Endothelial cell of umbilical vein (primary cell): ENCODE data around the gene FBXL2. TPM values are rescaled to one million over a fixed set of nuclear protein-coding genes. Genes with fewer than 3 reads are reported as not detected.

Experiments used
- BruUV-seq: library from RNA; stranded (reverse); fragments of 400-500 nt; replicated peaks from 2 replicates; lab custom pipeline; 2021; lab: Mats Ljungman, UMichigan
- CTCF ChIA-PET: fragments of 300-600, 350-600 bp; sonication (Branson Sonifier 250); formaldehyde crosslinking; loops from one replicate; lab custom pipeline; 2021; ENCODE audit warnings: antibody characterized with exemption, inconsistent platforms; lab: Charles Lee
- POLR2A ChIA-PET: fragments of 300-600, 350-600 bp; sonication (Branson Sonifier 250); formaldehyde crosslinking; loops from one replicate; lab custom pipeline; 2021; ENCODE audit warnings: antibody characterized with exemption, inconsistent platforms; lab: Charles Lee
- DNase-seq: peaks from one replicate; pipeline ENCODE4 v3.0.0-alpha.2; 2011; ENCODE audit warnings: low read depth, low spot score
- FAIRE-seq: peaks from 2 replicates; lab custom pipeline; 2011; peaks lifted over from hg19 to GRCh38; lab: Jason Lieb, UNC
- H2AFZ ChIP-seq: 2 replicates; pipeline ENCODE4 v1.6.0; 2012; ENCODE audit warnings: low read depth, low read length, control low read depth, inconsistent platforms
- H3K27ac ChIP-seq: 2 replicates; pipeline ENCODE4 v1.5.1; 2011; ENCODE audit warnings: low read depth, mild to moderate bottlenecking, control low read depth, low read length, moderate library complexity; ENCODE audit not compliant: insufficient read depth
- H3K27me3 ChIP-seq, 2 experiments: 2 replicates each; pipeline versions ENCODE4 v1.6.0 to v1.6.1; 2011; ENCODE audit warnings: low read length in 2 of 2, mixed read lengths in 1 of 2; ENCODE audit not compliant: control insufficient read depth in 2 of 2, insufficient read depth in 2 of 2
- H3K36me3 ChIP-seq, 2 experiments: 2 replicates in 1 of 2; 3 replicates in 1 of 2; pipeline ENCODE4 v1.5.1; 2011; ENCODE audit warnings: low read length in 2 of 2, mild to moderate bottlenecking in 1 of 2, moderate library complexity in 1 of 2; ENCODE audit not compliant: control insufficient read depth in 2 of 2, insufficient read depth in 2 of 2; ENCODE audit errors: extremely low read depth in 1 of 2
- H3K4me1 ChIP-seq: 3 replicates; pipeline ENCODE4 v1.5.1; 2011; ENCODE audit warnings: mild to moderate bottlenecking, low read length; ENCODE audit not compliant: control insufficient read depth, insufficient read depth; ENCODE audit errors: extremely low read depth
- H3K4me2 ChIP-seq: 2 replicates; pipeline ENCODE4 v1.6.1; 2011; ENCODE audit warnings: low read length, control low read depth, mixed read lengths; ENCODE audit not compliant: insufficient read depth
- H3K4me3 ChIP-seq, 3 experiments: fragments of 200-600 bp in 1 of 3; sonication (generic), shearing (Covaris generic) in 1 of 3; replicated peaks in 1 of 3; 2 replicates each; pipeline ENCODE4 v1.5.1; 2011 to 2016; ENCODE audit warnings: control low read depth in 3 of 3, low read length in 3 of 3, mild to moderate bottlenecking in 2 of 3, inconsistent platforms in 1 of 3, low read depth in 1 of 3, moderate library complexity in 1 of 3; ENCODE audit not compliant: insufficient read depth in 1 of 3
- H3K79me2 ChIP-seq: 2 replicates; pipeline ENCODE4 v1.6.0; 2012; ENCODE audit warnings: low read length, inconsistent platforms; ENCODE audit not compliant: control insufficient read depth, insufficient read depth
- H3K9ac ChIP-seq: replicated peaks from 2 replicates; pipeline ENCODE3; 2011; ENCODE audit warnings: low read length, control low read depth; ENCODE audit not compliant: insufficient read depth; ENCODE audit errors: extremely low read depth
- H3K9me1 ChIP-seq: replicated peaks from 3 replicates; pipeline ENCODE4 v1.6.0; 2011; ENCODE audit warnings: mild to moderate bottlenecking, low read length; ENCODE audit not compliant: control insufficient read depth, insufficient read depth; ENCODE audit errors: extremely low read depth
- H3K9me3 ChIP-seq: replicated peaks from 2 replicates; pipeline ENCODE4 v1.5.1; 2012; ENCODE audit warnings: low read length, inconsistent platforms; ENCODE audit not compliant: control insufficient read depth, insufficient read depth
- H4K20me1 ChIP-seq: replicated peaks from 2 replicates; pipeline ENCODE3; 2011; ENCODE audit warnings: mild to moderate bottlenecking, low read length; ENCODE audit not compliant: control insufficient read depth, insufficient read depth; ENCODE audit errors: extremely low read depth
- EZH2 ChIP-seq: IDR thresholded peaks from 2 replicates; pipeline ENCODE4 v1.6.1; 2012; ENCODE audit warnings: borderline replicate concordance, low read depth, mild to moderate bottlenecking, moderate library complexity, low read length, inconsistent platforms; ENCODE audit not compliant: severe bottlenecking
- FOS ChIP-seq: IDR thresholded peaks from 2 replicates; pipeline ENCODE4 v1.6.1; 2011; ENCODE audit warnings: mild to moderate bottlenecking, low read length, moderate library complexity, borderline replicate concordance; ENCODE audit not compliant: insufficient read depth
- JUN ChIP-seq: IDR thresholded peaks from 2 replicates; pipeline ENCODE4 v1.6.1; 2011; ENCODE audit warnings: borderline replicate concordance, low read depth; ENCODE audit not compliant: insufficient read length, insufficient read depth
- MYC ChIP-seq: IDR thresholded peaks from one replicate; pipeline ENCODE4 v1.6.1; 2011; ENCODE audit warnings: mild to moderate bottlenecking, low read depth, low read length
- POLR2A ChIP-seq: IDR thresholded peaks from 2 replicates; pipeline ENCODE4 v1.6.1; 2012; ENCODE audit warnings: low read depth, mild to moderate bottlenecking, control low read depth, low read length
- POLR2AphosphoS5 ChIP-seq: IDR thresholded peaks from 2 replicates; pipeline ENCODE4 v1.6.1; 2012; ENCODE audit warnings: low read depth, mild to moderate bottlenecking, control low read depth, low read length, moderate library complexity; ENCODE audit not compliant: insufficient read depth
- dilution Hi-C: fragments of 300-500 bp; cut with MboI; formaldehyde crosslinking; loops from one replicate; pipeline ENCODE4 v1.15.0; 2019; ENCODE audit warnings: low sequenced_read_pairs; ENCODE audit not compliant: extremely low pct_ligation_motif_present
- intact Hi-C: fragments of 100-400 bp; cut with micrococcal nuclease; formaldehyde crosslinking; loops from one replicate; pipeline ENCODE4 v1.10.0; 2022
- polyA plus RNA-seq, 4 experiments: library from polyadenylated mRNA; depleted of rRNA in 3 of 4; stranded (reverse) in 3 of 4; unstranded in 1 of 4; fragments of >200 nt; gene quantifications; 2 replicates each; pipeline versions ENCODE4 v1.2.1 to v1.2.3, GENCODE V29; 2011 to 2012; ENCODE audit warnings: missing spikeins in 1 of 4
- total RNA-seq: library from RNA; stranded (reverse); gene quantifications from 2 replicates; pipeline ENCODE4 v1.2.3, GENCODE V29; 2021

FBXL2 gene
- total and polyA plus RNA-seq, 2 donors (not counting 3 experiments of a cell fraction or from before 2014, with no cell fraction given): 21.7 to 44.7 TPM

- intact Hi-C loops (no loop called here), dilution Hi-C loops (no loop called here)
- peaks cover 17 to 21% of the 10 kb centered on the region in 2 experiments for H3K27me3 ChIP-seq
- FAIRE-seq: no peak
- no peak overlapping the region for H3K27ac ChIP-seq
- H3K9me3 ChIP-seq: no peaks in the 10 kb centered on the region
- H3K4me3 ChIP-seq: no peak overlapping the region
- H3K4me1 ChIP-seq: no peaks in the 10 kb centered on the region
- H3K79me2 ChIP-seq: no peaks in the 10 kb centered on the region
- ChIA-PET CTCF (interaction anchor here (0.9 kb wide), 1 partner anchor 143 kb away, joined by 3 read pairs; no protein-coding TSS in a partner anchor), POLR2A (no interaction called here)
- no TSS peak for BruUV-seq
- no peak for DNase-seq
- H2AFZ ChIP-seq: no peak overlapping the region
- no peaks in the 10 kb centered on the region for H3K9me1 ChIP-seq
- H3K9ac ChIP-seq: no peak overlapping the region
- TF ChIP-seq POLR2AphosphoS5: no peak
- no peak for TF ChIP-seq MYC
- TF ChIP-seq JUN: no peak
- TF ChIP-seq POLR2A: no peak
- TF ChIP-seq EZH2: no peak
- H3K36me3 ChIP-seq: no peaks in the 10 kb centered on the region
- no peak overlapping the region for H3K4me2 ChIP-seq
- H4K20me1 ChIP-seq: no peaks in the 10 kb centered on the region
Observed at GRCh38 chr3:33229947-33230346, 47.3 kb upstream of the FBXL2 start.

- CTCF ChIA-PET: no interaction called here
- TF ChIP-seq FOS: no peak
- TF ChIP-seq POLR2A: no peak
Observed at GRCh38 chr3:33231756-33232465, 45.3 kb upstream of the FBXL2 start.

More at GRCh38 chr3:33231756-33232465, 45.3 kb upstream of the FBXL2 start:
- dilution Hi-C loops (no loop called here), intact Hi-C loops (no loop called here)
- FAIRE-seq (no peak), DNase-seq (no peak)
- no peaks in the 10 kb centered on the region for H3K9me1 ChIP-seq
- H3K79me2 ChIP-seq: no peaks in the 10 kb centered on the region
- H3K4me3 ChIP-seq: no peak overlapping the region
- H3K9me3 ChIP-seq: no peaks in the 10 kb centered on the region
- no peaks in the 10 kb centered on the region for H3K36me3 ChIP-seq
- POLR2A ChIA-PET: no interaction called here
- no TSS peak for BruUV-seq
- H3K9ac ChIP-seq: no peak overlapping the region
- H3K4me1 ChIP-seq: no peaks in the 10 kb centered on the region
- no peak overlapping the region for H3K4me2 ChIP-seq
- H2AFZ ChIP-seq: no peak overlapping the region
- no peaks in the 10 kb centered on the region for H4K20me1 ChIP-seq
- H3K27me3 ChIP-seq: peaks cover 21 to 25% of the 10 kb centered on the region in 2 experiments
- no peak overlapping the region for H3K27ac ChIP-seq
